GOT3 (cell line): ENCODE data around the gene RNF44.
"Not testable (repeated sequence)": the region's sequence is repeated elsewhere in the genome, so short reads cannot be mapped to it uniquely, and the experiment has no call there.

Source experiments
- DNase-seq: peaks from one replicate; lab custom pipeline; 2025; ENCODE audit warnings: mixed read lengths; lab: John Stamatoyannopoulos, UW

Gene RNF44

DNA sequence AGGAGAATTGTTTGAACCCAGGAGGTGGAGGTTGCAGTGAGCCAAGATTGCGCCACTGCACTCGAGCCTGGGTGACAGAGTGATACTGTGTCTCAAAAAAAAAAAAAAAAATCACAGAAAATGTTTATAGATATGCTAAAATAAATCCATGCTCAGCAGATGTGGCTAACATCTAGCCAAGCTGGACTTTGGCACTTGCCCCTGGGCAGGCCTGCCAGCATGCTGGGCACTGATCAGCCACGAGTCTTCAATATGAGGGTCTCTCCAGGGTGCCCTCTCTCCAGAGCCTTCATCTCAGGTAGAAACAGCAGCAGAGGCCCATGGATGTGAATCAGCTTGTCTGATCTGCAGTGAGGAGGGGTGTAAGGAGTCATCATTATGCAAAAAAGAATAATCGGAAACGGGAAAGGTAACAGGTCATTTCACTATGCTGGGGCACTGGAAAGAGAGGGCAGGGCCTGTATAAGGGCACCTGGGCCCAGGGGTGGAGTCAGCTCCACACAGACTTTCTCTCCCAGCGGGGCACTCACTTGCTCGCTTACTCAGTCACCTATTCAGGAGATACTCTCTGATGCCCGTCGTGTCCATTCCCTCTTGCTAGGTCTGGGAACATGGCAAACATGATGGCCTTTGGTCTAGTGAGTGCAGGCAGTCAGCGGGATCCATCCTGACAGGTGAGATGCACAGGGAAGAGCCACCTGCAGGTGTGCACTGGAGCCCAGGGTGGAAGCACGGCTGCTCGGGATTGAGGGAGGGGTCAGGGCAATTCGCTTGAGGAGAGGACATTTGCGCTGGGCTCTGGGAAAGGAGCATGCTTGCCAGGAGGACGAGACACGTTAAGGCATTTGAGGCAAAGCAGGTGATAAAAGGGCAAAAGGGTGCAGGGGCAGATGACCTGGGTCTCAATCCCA, 17.1 kb downstream of the RNF44 start:
- no peak for DNase-seq

DNA sequence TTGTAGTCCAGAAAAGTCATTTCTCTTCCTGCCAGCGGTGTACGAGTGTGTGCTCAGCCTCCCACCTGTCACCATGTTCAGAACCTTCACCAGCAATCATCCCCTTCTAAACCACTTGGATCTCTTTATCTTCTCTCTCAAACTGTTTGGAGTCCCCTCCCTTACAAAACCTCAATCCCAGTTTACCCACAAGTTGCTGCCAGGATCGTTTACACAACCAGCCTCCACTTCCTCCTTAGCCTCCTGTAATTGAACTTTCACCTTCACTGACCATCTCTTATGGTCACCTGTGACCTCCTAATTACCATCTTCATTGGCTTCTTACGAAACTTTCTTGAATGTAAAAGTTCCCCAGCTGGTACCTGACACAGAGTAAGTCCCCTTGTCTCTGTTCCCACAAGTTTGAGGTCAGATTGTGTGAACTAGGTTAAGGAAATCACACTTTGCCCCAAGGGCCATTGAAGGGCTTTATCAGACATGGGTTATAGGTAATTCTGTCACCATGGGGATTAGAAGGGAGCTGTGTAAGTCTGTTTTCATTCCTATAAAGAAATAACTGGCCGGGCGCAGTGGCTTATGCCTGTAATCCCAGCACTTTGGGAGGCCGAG, 20.0 kb downstream of the RNF44 start:
- DNase-seq, result no peak

DNA sequence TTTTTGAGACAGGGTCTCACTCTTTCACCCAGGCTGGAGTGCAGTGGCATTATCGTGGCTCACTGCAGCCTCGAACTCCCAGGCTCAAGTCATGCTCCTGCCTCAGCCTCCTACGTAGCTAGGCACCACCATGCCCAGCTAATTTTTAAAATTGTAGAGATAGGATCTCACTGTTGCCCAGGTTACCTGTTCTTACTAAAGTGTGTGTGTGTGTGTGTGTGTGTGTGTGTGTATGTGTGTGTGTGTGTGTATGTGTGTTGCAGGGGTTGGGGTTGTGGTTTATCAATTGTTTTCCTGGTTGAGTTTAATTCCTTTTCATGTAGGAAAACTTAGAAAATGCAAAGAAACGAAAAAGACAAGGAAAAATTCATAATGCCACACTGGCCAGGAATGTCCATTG, 21.8 kb downstream of the RNF44 start:
- DNase-seq, result no peak

DNA sequence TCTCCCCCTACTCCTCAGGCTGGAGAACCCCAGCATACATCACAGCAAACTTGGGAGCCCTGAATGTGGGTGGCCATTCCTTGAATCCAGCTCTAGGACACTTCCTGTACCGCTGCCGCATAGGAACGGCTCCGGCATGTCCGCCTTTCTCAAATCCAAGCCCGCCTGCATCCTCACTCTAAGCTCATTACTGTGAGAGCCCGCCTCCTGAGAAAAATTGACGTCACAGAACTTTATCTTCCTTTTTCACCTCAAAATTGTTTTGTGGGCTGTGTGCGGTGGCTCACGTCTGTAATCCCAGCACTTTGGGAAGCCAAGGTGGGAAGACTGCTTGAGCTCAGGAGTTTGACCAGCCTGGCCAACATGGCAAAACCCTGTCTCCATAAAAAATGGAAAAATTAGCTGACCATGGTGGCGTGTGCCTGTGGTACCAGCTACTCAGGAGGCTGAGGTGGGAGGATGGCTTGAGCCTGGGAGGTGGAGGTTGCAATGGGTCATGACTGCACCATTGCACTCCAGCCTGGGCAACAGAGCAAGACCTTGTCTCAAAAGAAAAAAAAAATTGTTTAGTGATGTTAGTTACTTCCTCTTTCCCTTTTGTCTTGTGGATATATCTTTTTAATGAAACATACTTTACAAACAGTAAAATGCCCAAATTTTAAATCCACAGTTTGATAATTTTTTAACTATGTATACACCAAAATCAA, 22.8 kb downstream of the RNF44 start:
- no peak for DNase-seq

DNA sequence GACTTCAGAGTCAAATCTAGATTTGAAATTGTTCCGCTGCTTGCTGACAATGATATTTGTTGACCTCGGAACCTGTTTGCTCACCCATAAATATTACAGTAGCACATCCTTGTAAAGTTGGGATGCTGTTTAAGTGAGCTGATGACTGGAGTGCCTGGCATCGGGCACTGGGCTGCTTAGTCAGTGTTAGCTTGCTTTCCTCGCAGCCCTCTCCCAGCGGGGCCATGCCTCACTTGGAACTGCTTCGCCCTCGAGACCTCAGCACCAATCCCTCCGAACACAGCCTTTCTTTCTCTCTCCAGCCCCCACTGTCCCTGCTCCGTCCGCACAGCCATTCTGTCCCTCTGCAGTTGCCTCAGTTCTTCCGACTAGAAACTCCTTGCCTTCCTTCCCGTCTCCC, 23.4 kb downstream of the RNF44 start:
- DNase-seq, result no peak

DNA sequence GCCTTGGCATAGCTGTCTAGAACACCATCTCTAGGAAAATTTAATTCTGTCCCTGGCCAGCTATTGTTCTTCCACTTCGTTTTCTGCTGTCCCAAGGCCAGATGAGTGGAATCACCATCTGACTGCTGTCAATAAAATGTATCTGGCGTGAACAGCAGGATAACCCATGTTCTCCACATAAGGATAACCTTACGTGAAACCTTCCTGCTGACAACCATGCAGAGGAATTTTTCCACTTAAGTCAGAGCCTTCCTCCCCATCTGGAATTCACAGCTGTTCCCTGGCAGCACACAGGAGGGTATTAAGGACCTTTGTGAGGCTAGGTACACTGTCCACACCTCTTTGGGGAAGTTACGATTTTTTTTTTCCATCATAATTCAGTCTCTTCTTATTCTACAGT, 28.6 kb downstream of the RNF44 start:
- no peak for DNase-seq

DNA sequence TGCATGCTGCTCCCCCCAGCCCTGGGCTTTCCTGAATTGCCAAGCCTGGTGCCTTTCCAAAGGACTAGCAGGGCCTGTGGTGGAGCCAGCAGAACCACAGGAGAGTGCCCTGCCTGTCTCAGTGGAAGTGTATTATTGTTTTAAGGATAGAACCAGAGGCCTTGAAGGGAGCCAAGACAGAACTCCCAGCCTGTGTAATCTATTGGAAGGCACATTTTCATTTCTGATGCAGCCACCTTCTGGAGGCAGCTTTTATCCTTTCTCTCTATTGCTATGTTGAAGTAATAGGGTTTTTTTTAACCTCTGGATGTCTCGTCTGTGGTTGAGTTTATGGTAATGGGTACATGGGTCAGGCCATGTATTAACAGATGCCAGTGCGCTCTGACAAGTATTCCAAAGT, 29.3 kb downstream of the RNF44 start:
- no peak for DNase-seq

DNA sequence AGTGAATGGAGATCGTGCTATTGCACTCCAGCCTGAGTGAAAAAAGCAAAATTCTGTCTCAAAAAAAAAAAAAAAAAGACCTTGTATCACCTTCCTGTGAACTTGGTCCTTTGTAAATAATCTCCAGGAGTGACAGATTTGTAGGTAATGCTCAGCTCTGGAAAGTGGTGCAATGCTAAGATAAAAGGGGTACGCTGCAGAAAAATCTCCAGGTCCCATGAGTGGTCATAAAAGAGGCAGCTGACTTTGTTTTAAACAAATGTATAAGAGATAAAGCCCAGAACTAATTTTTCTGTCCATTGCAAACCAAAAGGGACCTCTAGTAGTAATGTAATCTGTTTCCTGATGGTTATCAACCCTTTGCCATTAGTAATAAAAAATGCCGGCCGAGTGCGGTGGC, 33.7 kb downstream of the RNF44 start:
- no peak for DNase-seq

DNA sequence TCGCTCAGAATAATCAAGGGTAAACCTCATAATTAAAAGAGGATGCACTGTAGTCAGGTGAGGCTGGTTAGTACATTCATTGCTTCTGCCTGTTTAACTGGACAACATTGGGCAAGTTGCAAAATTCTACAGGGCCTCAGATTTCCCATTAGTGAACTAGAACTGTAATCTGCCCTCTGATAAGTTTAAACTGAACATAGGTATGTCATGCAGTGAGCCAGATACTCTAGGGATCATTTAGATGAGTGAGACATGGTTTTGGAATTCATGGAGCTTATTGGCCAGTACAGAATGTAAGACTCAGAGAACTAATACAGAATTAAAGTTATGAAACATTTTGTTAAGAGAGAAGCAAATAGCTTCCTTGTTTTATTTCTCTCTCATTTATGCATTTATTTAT, 35.9 kb downstream of the RNF44 start:
- no peak for DNase-seq

DNA sequence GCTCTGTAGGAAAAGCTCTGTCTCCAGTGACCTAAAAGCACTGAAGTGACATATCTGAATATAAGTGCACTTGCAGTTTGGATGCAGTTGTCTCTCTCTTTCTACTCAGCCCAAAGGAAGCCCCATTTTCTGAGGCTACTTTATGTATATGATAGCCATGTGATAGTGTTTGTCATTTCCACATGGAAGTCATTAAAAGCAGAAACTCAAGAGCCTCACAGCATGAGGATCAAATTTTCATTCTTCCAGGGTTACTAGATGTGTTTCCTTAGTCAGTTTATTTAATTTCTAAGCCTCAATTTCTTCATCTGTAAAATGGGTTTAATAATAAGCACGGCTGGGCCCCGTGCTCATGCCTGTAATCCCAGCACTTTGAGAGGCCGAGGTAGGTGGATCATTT, 36.7 kb downstream of the RNF44 start:
- no peak for DNase-seq

DNA sequence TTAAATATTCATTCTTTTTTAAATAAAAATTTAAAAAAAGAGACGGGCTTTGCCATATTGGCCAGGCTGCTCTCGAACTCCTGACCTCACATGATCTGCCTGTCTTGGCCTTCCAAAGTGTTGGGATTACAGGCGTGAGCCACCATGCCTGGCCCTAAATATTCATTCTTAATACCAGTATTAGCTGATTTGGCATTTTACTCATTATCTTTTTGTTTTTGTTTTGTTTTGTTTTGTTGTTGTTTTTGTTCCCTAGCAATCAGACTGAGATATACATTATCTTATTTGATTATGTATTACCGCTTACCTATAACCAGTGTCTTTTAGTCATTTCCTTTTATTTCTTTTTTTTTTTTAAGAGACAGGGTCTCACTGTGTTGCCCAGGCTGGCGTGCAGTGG, 37.9 kb downstream of the RNF44 start:
- DNase-seq, result no peak

DNA sequence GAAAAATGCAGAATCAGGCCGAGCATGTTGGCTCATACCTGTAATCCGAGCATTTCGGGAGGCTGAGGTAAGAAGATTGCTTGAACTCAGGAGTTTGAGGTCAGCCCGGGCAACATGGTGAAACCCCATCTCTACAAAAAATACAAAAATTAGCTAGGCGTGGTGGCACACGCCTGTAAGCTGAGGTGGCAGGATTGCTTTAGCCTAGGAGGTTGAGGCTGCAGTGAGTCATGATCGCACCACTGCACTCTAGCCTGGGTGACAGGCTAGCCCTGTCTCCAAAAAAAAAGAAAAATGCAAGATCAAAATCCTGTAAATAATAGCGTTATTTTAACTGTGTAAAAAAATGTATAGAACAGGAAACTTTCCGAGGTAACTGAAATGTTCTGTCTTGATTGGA, 39.4 kb downstream of the RNF44 start:
- DNase-seq, result no peak

DNA sequence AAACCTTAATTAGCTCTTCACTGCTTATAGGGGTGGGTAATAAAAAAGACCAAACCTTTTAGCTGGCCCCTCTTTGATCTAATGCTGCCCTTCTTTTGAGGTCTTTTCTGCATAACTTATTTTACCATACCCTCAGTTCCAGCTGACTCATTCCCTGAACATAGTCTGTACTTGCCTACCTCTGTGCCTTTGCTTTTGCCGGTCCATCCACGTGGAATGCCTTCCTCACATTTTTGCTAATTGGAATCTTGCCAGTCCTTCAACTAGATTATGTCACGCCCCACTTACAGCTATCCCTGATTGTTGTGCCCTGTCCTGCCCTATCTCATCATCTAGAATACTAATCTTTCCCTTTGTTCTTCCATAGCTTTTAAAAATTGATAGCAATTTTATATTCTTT, 44.8 kb downstream of the RNF44 start:
- DNase-seq, result no peak

DNA sequence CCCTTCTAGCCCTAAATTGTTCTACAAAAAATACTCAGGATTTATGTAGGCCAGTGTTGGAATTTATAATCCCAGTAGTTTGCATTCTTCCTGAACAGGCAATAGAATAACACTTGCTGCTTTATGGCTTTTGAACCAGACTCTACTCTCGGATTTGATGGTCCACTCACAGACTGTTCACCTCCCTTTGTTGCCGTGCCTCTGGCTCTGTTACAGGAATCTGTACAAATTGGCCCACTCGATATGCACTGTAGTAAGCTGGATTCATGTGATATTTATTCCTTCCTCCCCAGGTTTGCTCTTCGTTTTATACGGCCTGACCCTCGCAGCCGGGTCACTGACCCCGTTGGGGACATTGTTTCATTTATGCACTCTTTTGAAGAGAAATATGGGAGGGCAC, 45.3 kb downstream of the RNF44 start:
- no peak for DNase-seq

DNA sequence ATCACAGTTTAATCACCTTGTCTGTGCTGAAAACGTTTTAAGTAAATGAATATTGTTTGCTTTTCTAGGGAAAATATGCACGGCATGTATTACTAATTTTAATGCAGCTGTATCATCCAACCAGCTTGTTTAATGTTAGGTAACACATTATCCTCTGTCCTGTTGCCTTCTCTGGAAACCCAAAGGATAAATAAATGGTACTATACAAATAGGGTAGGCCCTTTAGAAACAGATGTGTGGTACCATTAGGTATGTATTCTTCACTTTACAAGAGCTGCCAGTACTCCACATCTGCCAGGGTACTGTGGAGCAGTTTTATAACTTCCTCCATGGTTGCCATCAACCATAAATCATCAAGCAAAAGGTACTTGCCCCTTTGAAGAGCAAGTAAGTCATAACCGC, 46.1 kb downstream of the RNF44 start:
- no peak for DNase-seq

DNA sequence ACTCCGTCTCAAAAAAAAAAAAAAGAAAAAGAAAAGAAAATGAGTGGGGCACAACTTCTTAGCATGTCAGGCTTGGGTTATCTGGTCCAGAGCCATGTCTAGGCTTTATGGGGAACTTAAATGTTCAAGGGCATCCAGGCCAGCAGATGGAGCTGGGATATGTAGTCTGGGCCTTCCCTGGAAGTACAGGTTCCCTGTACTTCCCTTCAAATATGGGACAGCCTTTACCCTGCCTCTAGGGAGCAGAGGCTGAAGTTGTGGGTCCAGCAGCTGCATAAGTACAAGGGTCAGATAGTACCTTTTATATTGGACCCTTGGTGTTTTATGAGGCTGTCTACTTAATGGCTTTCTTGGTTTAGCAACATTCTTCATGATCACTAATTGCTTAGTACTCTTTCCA, 46.9 kb downstream of the RNF44 start:
- DNase-seq, result no peak

DNA sequence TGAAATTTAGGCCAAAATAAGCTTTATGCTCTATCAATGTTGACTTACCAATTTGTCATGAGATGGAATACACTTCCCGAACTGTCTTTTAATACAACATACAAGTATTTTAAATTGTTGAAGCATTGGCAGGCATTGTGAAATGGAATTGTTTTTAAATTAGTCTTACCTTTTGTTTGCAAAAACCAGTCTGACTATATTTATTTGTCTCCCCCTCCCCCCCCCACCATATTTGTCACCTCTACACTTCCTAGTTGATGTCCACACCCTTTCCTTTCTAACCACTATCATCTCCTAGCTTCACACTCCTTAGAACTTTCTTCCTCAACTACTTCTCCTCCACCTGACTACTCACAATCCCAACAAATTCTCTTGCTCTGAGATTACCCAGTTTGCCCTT, 48.1 kb downstream of the RNF44 start:
- no peak for DNase-seq

DNA sequence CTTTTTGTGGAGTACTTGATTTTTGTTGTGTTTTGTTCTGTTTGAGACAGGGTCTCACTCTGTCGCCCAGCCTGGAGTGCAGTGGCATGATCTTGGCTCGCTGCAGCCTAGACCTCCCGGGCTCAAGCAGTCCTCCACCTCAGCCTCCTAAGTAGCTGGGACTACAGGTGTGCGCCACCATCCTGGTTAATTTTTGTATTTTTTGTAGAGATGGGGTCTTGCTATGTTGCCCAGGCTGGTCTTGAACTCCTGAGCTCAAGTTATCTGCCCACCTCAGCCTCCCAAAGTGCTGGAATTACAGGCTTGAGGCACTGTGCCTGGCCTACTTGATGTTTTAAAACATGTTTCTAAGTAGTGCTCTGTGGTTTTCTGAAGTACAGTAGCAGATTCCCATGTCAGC, 50.0 kb downstream of the RNF44 start:
- DNase-seq, result not testable (repeated sequence)

DNA sequence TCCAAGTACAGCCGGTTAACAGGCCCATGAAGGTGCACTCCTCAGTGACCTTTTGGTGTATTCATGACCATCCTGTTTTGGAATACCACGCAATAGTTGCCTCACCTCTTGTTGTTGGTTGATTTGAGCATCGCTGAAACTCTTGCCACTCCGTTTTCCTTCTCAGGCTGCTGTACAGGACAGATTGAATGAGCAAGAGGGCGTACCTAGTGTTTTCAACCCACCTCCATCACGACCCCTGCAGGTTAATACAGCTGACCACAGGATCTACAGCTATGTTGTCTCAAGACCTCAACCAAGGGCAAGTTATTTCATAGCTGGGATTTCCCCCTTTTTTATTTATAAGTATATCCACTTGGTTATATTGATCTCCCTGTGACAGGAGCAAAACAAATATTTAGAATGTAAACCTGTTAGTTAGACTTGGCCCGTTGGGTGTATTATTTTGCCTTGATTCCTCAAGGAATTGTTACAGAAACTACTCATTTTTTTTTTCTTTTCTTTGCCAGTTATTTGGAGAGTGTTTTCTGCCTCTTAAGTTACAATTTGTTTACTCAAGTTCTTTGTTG, 50.9 kb downstream of the RNF44 start:
- no peak for DNase-seq

DNA sequence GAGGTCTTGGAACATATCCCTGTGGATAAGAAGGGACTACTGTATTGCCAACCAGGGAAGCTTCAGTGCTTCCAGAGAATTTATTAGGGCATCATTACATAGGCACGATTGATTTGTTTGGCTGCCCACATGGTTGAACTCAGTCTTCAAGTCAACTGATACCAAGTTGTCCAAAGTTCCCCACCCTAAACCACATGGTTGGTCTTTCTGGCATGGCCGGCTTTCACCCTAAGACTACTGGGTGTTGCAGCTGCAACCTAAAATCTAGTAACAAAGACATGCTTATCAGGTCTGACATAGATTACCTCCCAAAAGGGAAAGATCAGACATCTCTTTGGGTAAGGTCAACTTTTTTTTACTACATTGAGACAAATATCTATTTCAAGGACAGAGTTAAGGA, 52.0 kb downstream of the RNF44 start:
- no peak for DNase-seq

DNA sequence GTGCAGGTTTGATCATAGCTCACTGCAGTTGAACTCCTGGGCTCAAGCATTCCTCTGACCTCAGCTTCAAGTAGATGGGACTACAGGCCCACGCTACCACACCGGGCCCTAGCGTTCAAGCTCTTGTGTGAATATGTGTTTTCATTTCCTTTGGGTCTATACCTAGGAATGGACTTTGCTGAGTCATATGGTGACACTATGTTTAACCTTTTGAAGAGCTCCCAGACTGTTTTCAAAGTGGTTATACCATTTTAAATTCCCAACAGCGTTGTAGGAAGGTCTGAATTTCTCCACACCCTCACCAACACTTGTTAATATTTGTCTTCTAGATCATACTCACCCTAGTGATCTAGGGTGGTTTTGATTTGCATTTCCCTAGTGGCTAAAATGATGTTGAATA, 55.5 kb downstream of the RNF44 start:
- DNase-seq, result no peak
